HepG2 (cell line): ENCODE data around the gene SPTBN5. TPM values are rescaled to one million over a fixed set of nuclear protein-coding genes. Genes with fewer than 3 reads are reported as not detected.

ENCODE experiments used
- ATAC-seq: fragments of 200-7000 bp; cut with Tn5 transposase; 3 replicates; pipeline ENCODE4 v1.9.1; 2020; ENCODE audit warnings: mild to moderate bottlenecking, moderate library complexity
- BruUV-seq: library from RNA; stranded (reverse); fragments of 400-500 nt; replicated peaks from 2 replicates; lab custom pipeline; 2021; lab: Mats Ljungman, UMichigan
- CTCF ChIA-PET: fragments of 300-600 bp; formaldehyde crosslinking; extraction: SDS; loops from one replicate; lab custom pipeline; 2021; ENCODE audit warnings: low total read pairs, inconsistent platforms, low intra/inter-chr PET ratio; lab: Yijun Ruan, JAX
- POLR2A ChIA-PET: fragments of 350-600 bp; sonication (Branson Sonifier 250); formaldehyde crosslinking; loops from one replicate; lab custom pipeline; 2020; ENCODE audit warnings: antibody characterized with exemption, inconsistent platforms; lab: Yijun Ruan, JAX
- DNase-seq: peaks from one replicate; pipeline ENCODE4 v3.0.0-alpha.2; 2015; ENCODE audit warnings: low spot score
- FAIRE-seq: peaks from 3 replicates; lab custom pipeline; 2011; peaks lifted over from hg19 to GRCh38; lab: Jason Lieb, UNC
- H2AFZ ChIP-seq: one replicate; pipeline ENCODE4 v1.6.1; 2011; ENCODE audit warnings: low read length, inconsistent platforms
- H3K27ac ChIP-seq: fragments of 300-600 bp; 3 replicates; pipeline ENCODE4 v1.8.0; 2011; ENCODE audit warnings: mixed run types, mild to moderate bottlenecking, mixed read lengths, low read length, inconsistent platforms; ENCODE audit not compliant: insufficient read depth; ENCODE audit errors: extremely low read length
- H3K27me3 ChIP-seq, 2 experiments: fragments of 200-600 bp in 1 of 2; 2 replicates in 1 of 2; 3 replicates in 1 of 2; pipeline versions ENCODE4 v1.6.0 to v1.8.0; 2011; ENCODE audit warnings: low read length in 2 of 2, mild to moderate bottlenecking in 2 of 2, moderate library complexity in 2 of 2, inconsistent platforms in 1 of 2; ENCODE audit not compliant: insufficient read depth in 2 of 2, control insufficient read depth in 1 of 2
- H3K36me3 ChIP-seq, 2 experiments: fragments of 200-600 bp in 1 of 2; replicated peaks in 1 of 2; 2 replicates in 1 of 2; 3 replicates in 1 of 2; pipeline versions ENCODE4 v1.5.1 to v1.8.0; 2011; ENCODE audit warnings: low read length in 2 of 2, inconsistent platforms in 1 of 2; ENCODE audit not compliant: insufficient read depth in 2 of 2, control insufficient read depth in 1 of 2
- H3K4me1 ChIP-seq: 2 replicates; pipeline ENCODE4 v1.5.1; 2012; ENCODE audit warnings: low read length, inconsistent platforms; ENCODE audit not compliant: insufficient read depth
- H3K4me2 ChIP-seq: 2 replicates; pipeline ENCODE4 v1.6.0; 2011; ENCODE audit warnings: low read depth, low read length, inconsistent platforms
- H3K4me3 ChIP-seq, 3 experiments: fragments of 200-600 bp in 1 of 3; sonication (generic), shearing (Covaris generic) in 1 of 3; replicated peaks in 1 of 3; 2 replicates each; pipeline ENCODE4 v1.5.1; 2011 to 2016; ENCODE audit warnings: low read length in 3 of 3, inconsistent platforms in 2 of 3, low read depth in 2 of 3, mild to moderate bottlenecking in 2 of 3, control low read depth in 1 of 3, mixed read lengths in 1 of 3; ENCODE audit not compliant: insufficient read depth in 1 of 3
- H3K79me2 ChIP-seq: one replicate; pipeline ENCODE4 v1.6.1; 2011; ENCODE audit warnings: low read length, inconsistent platforms; ENCODE audit not compliant: insufficient read depth
- H3K9ac ChIP-seq: 2 replicates; pipeline ENCODE4 v1.6.0; 2011; ENCODE audit warnings: mild to moderate bottlenecking, low read depth, low read length, inconsistent platforms; ENCODE audit not compliant: insufficient read depth
- H3K9me3 ChIP-seq: 2 replicates; pipeline ENCODE4 v1.5.1; 2012; ENCODE audit warnings: mild to moderate bottlenecking, low read length
- H4K20me1 ChIP-seq: 2 replicates; pipeline ENCODE4 v1.6.0; 2011; ENCODE audit warnings: inconsistent platforms, mild to moderate bottlenecking, low read length, moderate library complexity; ENCODE audit not compliant: insufficient read depth
- ATM ChIP-seq: fragments of 450-650 bp; IDR thresholded peaks from 2 replicates; pipeline ENCODE4 v1.7.1; 2017; ENCODE audit warnings: mild to moderate bottlenecking, borderline replicate concordance
- BRD4 ChIP-seq: sonication (generic); formaldehyde crosslinking; IDR thresholded peaks from 2 replicates; pipeline ENCODE4 v1.4.0; 2020; ENCODE audit warnings: missing genetic modification reagents
- KAT7 ChIP-seq: IDR thresholded peaks from 2 replicates; pipeline ENCODE4 v1.6.1; 2018; ENCODE audit warnings: borderline replicate concordance, missing compliant biosample characterization
- KLF9 ChIP-seq: IDR thresholded peaks from 2 replicates; pipeline ENCODE4 v1.6.1; 2016; ENCODE audit warnings: low read depth
- TMF1 ChIP-seq: sonication (generic); formaldehyde crosslinking; IDR thresholded peaks from 2 replicates; pipeline ENCODE4 v1.8.1; 2022; ENCODE audit warnings: low read depth, missing genetic modification reagents
- ZBTB3 ChIP-seq: sonication (generic); formaldehyde crosslinking; IDR thresholded peaks from 2 replicates; pipeline ENCODE4 v1.4.0; 2020; ENCODE audit warnings: low read depth, mild to moderate bottlenecking, moderate library complexity, missing genetic modification reagents, borderline replicate concordance
- ZNF160 ChIP-seq: sonication (generic); formaldehyde crosslinking; IDR thresholded peaks from 2 replicates; pipeline ENCODE4 v1.8.0; 2022; ENCODE audit warnings: mild to moderate bottlenecking, inconsistent platforms, missing genetic modification reagents
- ZNF253 ChIP-seq: sonication (generic); formaldehyde crosslinking; IDR thresholded peaks from 2 replicates; pipeline ENCODE4 v1.8.0; 2022; ENCODE audit warnings: mild to moderate bottlenecking, missing genetic modification reagents, borderline replicate concordance
- ZNF318 ChIP-seq: sonication (generic); formaldehyde crosslinking; IDR thresholded peaks from 2 replicates; pipeline ENCODE4 v1.4.0; 2020; ENCODE audit warnings: mild to moderate bottlenecking, missing genetic modification reagents
- ZNF550 ChIP-seq: sonication (generic); formaldehyde crosslinking; IDR thresholded peaks from 2 replicates; pipeline ENCODE4 v1.4.0; 2020; ENCODE audit warnings: mild to moderate bottlenecking, missing genetic modification reagents, borderline replicate concordance
- WGBS: methylation state at CpG from one replicate; pipeline ENCODE4 v1.1.6; 2017; ENCODE audit warnings: low lambda C conversion rate; 5-methylcytosine and 5-hydroxymethylcytosine counted together
- in situ Hi-C: cut with HindIII; loops from 2 replicates; pipeline ENCODE4 v1.10.0; 2017; ENCODE audit warnings: low pct_unique_long_range_greater_than_20kb; ENCODE audit not compliant: extremely low pct_ligation_motif_present
- intact Hi-C: fragments of 100-400 bp; cut with micrococcal nuclease; formaldehyde crosslinking; loops from one replicate; pipeline ENCODE4 v1.10.0; 2022; ENCODE audit not compliant: unreplicated experiment
- polyA plus RNA-seq, 8 experiments: library from polyadenylated mRNA; depleted of rRNA in 3 of 8; stranded (reverse) in 7 of 8; unstranded in 1 of 8; fragments of >200 nt; fragmentation: Illumina TruSeq in 4 of 8; extraction: Trizol in 4 of 8; gene quantifications; 2 replicates each; pipeline versions ENCODE4 v1.2.1 to v1.2.3, GENCODE V29; 2011 to 2016; ENCODE audit warnings: low read depth in 4 of 8, missing spikeins in 1 of 8, mixed read lengths in 1 of 8; ENCODE audit not compliant: insufficient read depth in 1 of 8
- total RNA-seq, 5 experiments: library from RNA; depleted of rRNA; stranded (reverse); fragments of >200 nt; fragmentation: Illumina TruSeq; extraction: Trizol; gene quantifications; 2 replicates each; pipeline ENCODE4 v1.2.3, GENCODE V29; 2016; ENCODE audit warnings: low read depth in 1 of 5
- TF ChIP-seq, protein P1 (sequence below): sonication (generic); formaldehyde crosslinking; conservative IDR thresholded peaks from 2 replicates; pipeline ENCODE4 v1.4.0; 2020; ENCODE audit warnings: missing genetic modification reagents
- TF ChIP-seq, protein P2 (sequence below): IDR thresholded peaks from 2 replicates; pipeline ENCODE4 v1.6.1; 2016; ENCODE audit warnings: missing compliant biosample characterization, missing genetic modification reagents, borderline replicate concordance

The SPTBN5 gene
- total and polyA plus RNA-seq, 2 of the 13 experiments (the other 11 are each of a cell fraction or from before 2014, with no cell fraction given), result 0.01 to 0.07 TPM

- no TSS peak for BruUV-seq
- TF ChIP-seq ZNF160 (no peak), ZNF550 (no peak), ATM (no peak), KLF9 (no peak), ZBTB3 (CRISPR knock-in tag) (no peak), ZNF318 (CRISPR knock-in tag) (no peak), BRD4 (CRISPR knock-in tag) (no peak), ZNF253 (CRISPR knock-in tag) (no peak), TMF1 (CRISPR knock-in tag) (no peak), KAT7 (CRISPR knock-in tag) (no peak)
- TF ChIP-seq, protein P1, sequence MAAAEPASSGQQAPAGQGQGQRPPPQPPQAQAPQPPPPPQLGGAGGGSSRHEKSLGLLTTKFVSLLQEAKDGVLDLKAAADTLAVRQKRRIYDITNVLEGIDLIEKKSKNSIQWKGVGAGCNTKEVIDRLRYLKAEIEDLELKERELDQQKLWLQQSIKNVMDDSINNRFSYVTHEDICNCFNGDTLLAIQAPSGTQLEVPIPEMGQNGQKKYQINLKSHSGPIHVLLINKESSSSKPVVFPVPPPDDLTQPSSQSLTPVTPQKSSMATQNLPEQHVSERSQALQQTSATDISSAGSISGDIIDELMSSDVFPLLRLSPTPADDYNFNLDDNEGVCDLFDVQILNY (CRISPR knock-in tag), result no peak
- TF ChIP-seq, protein P2, sequence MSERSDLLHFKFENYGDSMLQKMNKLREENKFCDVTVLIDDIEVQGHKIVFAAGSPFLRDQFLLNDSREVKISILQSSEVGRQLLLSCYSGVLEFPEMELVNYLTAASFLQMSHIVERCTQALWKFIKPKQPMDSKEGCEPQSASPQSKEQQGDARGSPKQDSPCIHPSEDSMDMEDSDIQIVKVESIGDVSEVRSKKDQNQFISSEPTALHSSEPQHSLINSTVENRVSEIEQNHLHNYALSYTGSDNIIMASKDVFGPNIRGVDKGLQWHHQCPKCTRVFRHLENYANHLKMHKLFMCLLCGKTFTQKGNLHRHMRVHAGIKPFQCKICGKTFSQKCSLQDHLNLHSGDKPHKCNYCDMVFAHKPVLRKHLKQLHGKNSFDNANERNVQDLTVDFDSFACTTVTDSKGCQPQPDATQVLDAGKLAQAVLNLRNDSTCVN (CRISPR knock-in tag), result no peak
- H3K4me2 ChIP-seq, result no peak overlapping the region
- H3K27ac ChIP-seq, result no peak overlapping the region
- H3K9me3 ChIP-seq, result no peaks in the 10 kb centered on the region
- 100% methylated on average over 2 of the region's 2 CpGs for WGBS
- FAIRE-seq, result no peak
- no peak overlapping the region for H3K4me3 ChIP-seq
- H3K36me3 ChIP-seq, result no peaks in the 10 kb centered on the region
- no peaks in the 10 kb centered on the region for H3K27me3 ChIP-seq
- POLR2A ChIA-PET, result no interaction called here
- intact Hi-C loops (no loop called here), in situ Hi-C loops (no loop called here)
- H2AFZ ChIP-seq, result no peak overlapping the region
- DNase-seq, result no peak
- H3K4me1 ChIP-seq, result peaks cover 45% of the 10 kb centered on the region
- no peak overlapping the region for H3K9ac ChIP-seq
- CTCF ChIA-PET, result no interaction called here
- H4K20me1 ChIP-seq, result peaks cover 8% of the 10 kb centered on the region; the same call in 1 of the 2 replicates
- no peaks in the 10 kb centered on the region for H3K79me2 ChIP-seq
- no peak for ATAC-seq
Observed at GRCh38 chr15:41930867-41931222, 37.0 kb upstream of the SPTBN5 start.
